ACC112 (cell line): Measurements from ENCODE around the gene GOT1.

Experiments used
- H2AFZ ChIP-seq: fragments of 200-600 bp; sonication (generic); one replicate; pipeline ENCODE4 v1.6.0; 2017; ENCODE audit warnings: antibody characterized with exemption, low read length; ENCODE audit not compliant: unreplicated experiment
- H3K27ac ChIP-seq: fragments of 200-600 bp; sonication (generic); 2 replicates; pipeline ENCODE4 v1.5.1; 2014; ENCODE audit warnings: low read depth, mild to moderate bottlenecking, antibody characterized with exemption, low read length, moderate library complexity
- H3K27me3 ChIP-seq: fragments of 200-600 bp; sonication (generic); 2 replicates; pipeline ENCODE4 v1.6.1; 2014; ENCODE audit warnings: mild to moderate bottlenecking, antibody characterized with exemption, low read length, moderate library complexity, mixed read lengths; ENCODE audit not compliant: insufficient read depth
- H3K36me3 ChIP-seq: fragments of 200-600 bp; sonication (generic); 2 replicates; pipeline ENCODE4 v1.6.1; 2016; ENCODE audit warnings: mild to moderate bottlenecking, antibody characterized with exemption, low read length, moderate library complexity, mixed read lengths; ENCODE audit not compliant: insufficient read depth
- H3K4me1 ChIP-seq: fragments of 200-600 bp; sonication (generic); one replicate; pipeline ENCODE4 v1.6.1; 2016; ENCODE audit warnings: low read length, mixed read lengths; ENCODE audit not compliant: insufficient read depth, unreplicated experiment, control insufficient read depth
- H3K4me3 ChIP-seq: fragments of 200-600 bp; sonication (generic); 2 replicates; pipeline ENCODE4 v1.5.1; 2014; ENCODE audit warnings: mild to moderate bottlenecking, low read depth, low read length
- H3K79me2 ChIP-seq: fragments of 200-600 bp; sonication (generic); one replicate; pipeline ENCODE4 v1.6.0; 2016; ENCODE audit warnings: low read length; ENCODE audit not compliant: control insufficient read depth, unreplicated experiment, insufficient read depth

GOT1 gene

DNA sequence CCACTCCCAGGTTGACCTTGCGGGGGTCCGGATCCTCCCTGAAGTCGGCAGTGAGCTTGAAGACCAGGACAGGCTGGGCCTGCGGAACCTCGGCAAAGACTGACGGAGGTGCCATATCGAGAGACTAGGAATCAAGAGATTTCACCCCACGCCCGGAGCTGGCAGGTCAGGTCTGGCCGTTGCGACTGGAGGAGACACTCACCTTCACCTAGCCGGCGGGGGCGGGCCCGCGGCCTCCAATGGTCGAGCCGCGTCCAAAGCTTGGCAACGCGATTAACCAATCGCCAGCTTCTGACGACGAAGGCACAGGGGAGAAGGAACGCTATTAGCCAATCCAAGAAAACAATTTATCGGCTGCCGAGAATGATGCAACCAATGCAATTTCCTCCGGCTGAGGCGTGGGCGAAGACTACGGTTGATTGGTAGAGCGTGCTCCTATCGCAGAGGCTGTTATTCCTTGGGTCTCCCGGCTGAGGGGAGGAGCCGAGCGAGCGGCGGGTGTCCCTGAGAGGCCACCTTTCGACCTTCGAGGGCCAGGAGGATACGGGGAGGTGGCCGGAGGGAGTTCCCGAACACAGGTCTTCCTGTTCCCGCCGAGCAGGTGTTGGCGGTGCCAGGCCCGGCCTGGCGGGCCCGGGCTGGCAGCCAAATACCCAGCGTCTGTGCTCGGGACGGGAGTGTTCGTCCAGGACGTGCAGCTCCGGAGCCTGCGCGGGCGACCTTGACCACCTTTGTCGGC, at the start of gene GOT1:
Gene GOT1 (minus strand): TSS at position 174 of the 739 bp plus-strand sequence. CDS start 59 bp downstream, at position 115.
- Histone ChIP-seq H3K79me2 (peaks cover 35% of the 10 kb centered on the region), H3K27me3 (no peaks in the 10 kb centered on the region), H2AFZ (peak within 1 kb of the TSS; percentile 97), H3K27ac (peak within 1 kb of the TSS; percentile 50), H3K4me3 (peak within 1 kb of the TSS; percentile 91), H3K36me3 (no peaks in the 10 kb centered on the region), H3K4me1 (peaks cover 9% of the 10 kb centered on the region)

DNA sequence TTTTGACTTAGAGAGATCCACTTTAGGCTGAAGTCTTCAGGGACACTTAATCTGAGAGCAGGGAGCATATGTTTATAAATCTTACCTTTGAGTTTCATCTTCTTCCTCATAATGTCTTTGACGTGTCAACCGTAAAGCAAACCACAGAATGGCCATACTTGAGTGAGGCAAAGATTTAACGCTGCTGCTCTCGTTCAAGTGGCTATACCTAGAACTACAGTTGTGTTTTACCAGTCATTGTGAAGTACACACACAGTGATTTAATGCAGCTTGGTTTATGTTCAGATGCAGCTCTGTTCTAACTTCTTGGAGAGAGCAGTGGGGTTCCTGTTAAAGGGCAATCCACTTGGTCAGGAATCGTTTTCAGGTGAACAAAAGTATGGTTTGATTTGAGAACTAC, 39.9 kb upstream of the GOT1 start:
- Histone ChIP-seq H3K79me2 (no peaks in the 10 kb centered on the region), H3K36me3 (no peaks in the 10 kb centered on the region), H2AFZ (no peak overlapping the region), H3K27me3 (peaks cover 67% of the 10 kb centered on the region), H3K4me3 (no peak overlapping the region), H3K4me1 (no peaks in the 10 kb centered on the region), H3K27ac (no peak overlapping the region)

DNA sequence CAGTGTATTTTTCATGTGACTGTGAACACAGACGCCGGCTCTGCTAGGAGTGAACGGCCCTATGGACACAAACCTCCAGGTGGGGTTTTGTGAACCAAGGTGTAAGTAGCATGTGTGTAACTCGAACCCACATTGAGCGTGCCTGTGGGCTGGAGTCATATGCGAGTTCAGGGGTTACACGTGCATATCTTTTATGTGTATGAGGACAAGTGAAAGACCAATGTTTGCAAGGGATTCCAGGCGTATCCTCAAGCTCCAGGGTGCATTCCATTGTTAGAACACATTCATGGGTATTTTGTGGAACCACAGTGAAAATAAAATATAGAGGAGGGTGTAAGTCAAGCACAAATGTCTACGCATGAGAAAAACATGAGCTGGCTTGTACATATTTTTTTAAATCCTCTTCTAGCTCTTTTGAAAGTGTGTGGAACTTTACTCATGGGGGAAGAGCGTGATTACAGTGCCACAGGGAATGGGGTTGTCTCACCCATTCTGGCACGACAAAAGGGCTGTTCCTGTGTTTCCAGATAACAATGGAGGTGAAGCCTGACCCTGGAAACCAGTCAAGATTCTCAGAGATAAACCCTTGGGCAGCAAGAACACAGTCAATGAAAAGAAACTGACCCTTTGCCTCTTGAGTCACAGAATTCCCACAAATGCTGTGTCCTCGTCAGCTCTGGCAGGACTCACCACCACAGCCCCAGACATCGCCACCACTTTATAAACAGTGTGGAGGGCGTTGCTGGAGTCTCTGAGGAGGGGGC, 37.0 kb upstream of the GOT1 start:
- H2AFZ ChIP-seq, result no peak overlapping the region

DNA sequence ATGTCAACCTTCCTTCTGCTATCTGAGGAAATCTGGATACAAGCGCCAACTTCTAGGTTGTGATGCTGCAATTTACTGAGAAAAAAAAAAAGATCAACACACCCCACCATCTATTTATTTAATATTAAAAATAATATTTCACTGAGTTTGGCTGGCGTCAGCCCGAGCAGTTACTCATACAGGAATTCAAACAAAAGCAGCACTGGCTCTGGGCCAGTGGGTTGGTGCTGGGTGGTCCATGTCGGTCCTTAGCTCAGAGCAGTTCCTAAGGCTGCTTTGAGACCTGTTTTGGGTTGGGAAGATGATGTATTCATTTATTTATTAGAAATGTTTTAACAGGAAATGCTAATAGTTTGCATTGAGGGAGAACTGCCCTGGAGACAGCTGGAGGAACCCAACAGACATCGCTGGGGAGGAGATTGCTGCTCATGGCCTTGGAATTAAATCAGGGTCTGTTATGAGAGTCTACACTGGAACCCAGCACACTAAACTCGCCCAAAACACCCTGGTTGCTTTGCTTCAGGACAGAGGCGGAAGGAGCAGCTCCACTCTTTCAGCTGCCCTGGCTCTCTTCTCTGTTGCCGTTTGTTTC, 36.3 kb upstream of the GOT1 start:
- Histone ChIP-seq H3K79me2 (no peaks in the 10 kb centered on the region), H3K27me3 (peaks cover 64% of the 10 kb centered on the region), H3K36me3 (no peaks in the 10 kb centered on the region), H3K4me3 (no peak overlapping the region), H2AFZ (no peak overlapping the region), H3K4me1 (no peaks in the 10 kb centered on the region), H3K27ac (no peak overlapping the region)

More for the DNA sequence above, 37.0 kb upstream of the GOT1 start:
- Histone ChIP-seq H3K4me1 (no peaks in the 10 kb centered on the region), H3K27ac (no peak overlapping the region), H3K36me3 (no peaks in the 10 kb centered on the region), H3K4me3 (no peak overlapping the region), H3K27me3 (peaks cover 59% of the 10 kb centered on the region), H3K79me2 (no peaks in the 10 kb centered on the region)

DNA sequence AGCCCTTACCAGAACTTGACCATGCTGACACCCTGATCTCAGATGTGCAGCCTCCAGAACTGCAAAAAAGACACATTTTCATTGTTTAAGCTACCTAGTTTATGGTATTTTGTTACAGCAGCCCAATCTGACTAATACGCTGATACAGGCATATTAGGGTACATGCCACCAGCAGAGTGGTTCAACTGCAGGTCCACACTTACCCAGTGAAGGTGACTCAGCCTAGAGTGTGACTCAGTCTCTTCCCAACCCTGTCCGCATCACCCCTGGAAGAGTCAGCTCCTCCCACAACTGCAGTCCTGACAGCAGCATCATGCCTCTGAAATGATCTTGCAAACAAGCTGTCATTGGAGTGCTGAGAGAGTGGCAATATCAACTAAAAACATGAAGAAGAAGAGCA, 30.8 kb upstream of the GOT1 start:
- no peak overlapping the region for H3K4me3 ChIP-seq
- H3K27ac ChIP-seq, result no peak overlapping the region
- no peak overlapping the region for H2AFZ ChIP-seq
- peaks cover 55% of the 10 kb centered on the region for H3K27me3 ChIP-seq
- no peaks in the 10 kb centered on the region for H3K79me2 ChIP-seq
- H3K36me3 ChIP-seq, result no peaks in the 10 kb centered on the region
- H3K4me1 ChIP-seq, result no peaks in the 10 kb centered on the region

DNA sequence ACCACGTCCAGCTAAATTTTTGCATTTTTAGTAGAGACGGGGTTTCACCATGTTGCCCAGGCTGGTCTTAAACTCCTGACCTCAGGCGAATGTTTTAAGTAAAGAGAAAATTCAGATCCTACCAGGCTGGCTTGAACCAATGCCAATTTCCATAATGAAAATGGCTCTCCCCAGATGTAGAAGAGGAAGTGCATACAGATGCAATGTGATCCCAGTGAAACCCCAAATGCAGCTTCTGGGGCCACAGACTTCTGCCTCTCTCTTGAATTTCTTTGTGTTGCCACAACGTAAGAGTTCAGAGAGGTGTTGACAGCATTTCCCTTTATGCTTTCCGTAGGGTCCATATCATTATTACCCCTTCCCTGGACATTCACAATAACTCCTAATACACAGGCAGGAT, 29.6 kb upstream of the GOT1 start:
- H3K36me3 ChIP-seq, result no peaks in the 10 kb centered on the region
- no peak overlapping the region for H3K4me3 ChIP-seq
- no peaks in the 10 kb centered on the region for H3K4me1 ChIP-seq
- H3K79me2 ChIP-seq, result no peaks in the 10 kb centered on the region
- H3K27ac ChIP-seq, result no peak overlapping the region
- H3K27me3 ChIP-seq, result peaks cover 58% of the 10 kb centered on the region
- no peak overlapping the region for H2AFZ ChIP-seq

- Histone ChIP-seq H3K79me2 (no peaks in the 10 kb centered on the region), H3K27ac (no peak overlapping the region), H3K36me3 (no peaks in the 10 kb centered on the region), H3K4me3 (no peak overlapping the region), H3K4me1 (no peaks in the 10 kb centered on the region), H3K27me3 (peaks cover 63% of the 10 kb centered on the region), H2AFZ (no peak overlapping the region)
These were observed 28.8 kb upstream of the GOT1 start for GRCh38 chr10:99459217-99459616.

DNA sequence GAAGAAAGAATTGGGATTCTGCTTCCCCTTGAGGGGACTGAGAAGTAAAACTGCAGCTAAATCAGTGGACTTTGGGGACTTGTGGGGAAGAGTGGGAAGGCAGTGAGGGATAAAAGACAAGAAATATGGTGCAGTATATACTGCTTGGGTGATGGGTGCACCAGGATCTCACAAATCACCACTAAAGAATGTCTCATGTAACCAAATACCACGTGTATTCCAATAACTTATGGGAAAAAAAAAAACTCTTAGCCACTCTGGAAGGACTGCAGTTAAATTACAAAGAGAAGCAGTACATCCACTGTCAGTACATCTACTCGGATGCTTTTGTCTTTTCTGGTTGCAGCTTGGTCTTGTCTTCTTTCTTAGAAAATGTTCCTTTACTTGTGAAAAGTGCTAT, 27.4 kb upstream of the GOT1 start:
- H3K4me3 ChIP-seq, result no peak overlapping the region
- peaks cover 72% of the 10 kb centered on the region for H3K27me3 ChIP-seq
- H3K4me1 ChIP-seq, result no peaks in the 10 kb centered on the region
- no peaks in the 10 kb centered on the region for H3K36me3 ChIP-seq
- H3K27ac ChIP-seq, result no peak overlapping the region
- no peaks in the 10 kb centered on the region for H3K79me2 ChIP-seq
- no peak overlapping the region for H2AFZ ChIP-seq

GRCh38 chr10:99456931-99457288, 26.5 kb upstream of the GOT1 start:
- H3K79me2 ChIP-seq, result no peaks in the 10 kb centered on the region
- H3K27ac ChIP-seq, result no peak overlapping the region
- peaks cover 78% of the 10 kb centered on the region for H3K27me3 ChIP-seq
- H3K36me3 ChIP-seq, result no peaks in the 10 kb centered on the region
- H3K4me1 ChIP-seq, result no peaks in the 10 kb centered on the region
- H3K4me3 ChIP-seq, result no peak overlapping the region
- H2AFZ ChIP-seq, result no peak overlapping the region

GRCh38 chr10:99456207-99456930, 25.9 kb upstream of the GOT1 start:
- H3K27me3 ChIP-seq, result peaks cover 82% of the 10 kb centered on the region
- H3K79me2 ChIP-seq, result no peaks in the 10 kb centered on the region
- no peaks in the 10 kb centered on the region for H3K36me3 ChIP-seq
- no peak overlapping the region for H2AFZ ChIP-seq
- H3K27ac ChIP-seq, result no peak overlapping the region
- H3K4me1 ChIP-seq, result no peaks in the 10 kb centered on the region
- H3K4me3 ChIP-seq, result no peak overlapping the region
